Fibroblast of villous mesenchyme (primary cell): ENCODE measurements around the gene AURKB. TPM values are rescaled to one million over a fixed set of nuclear protein-coding genes. Genes with fewer than 3 reads are reported as not detected.

Source experiments
- DNase-seq: peaks from one replicate; pipeline ENCODE4 v3.0.0-alpha.2; 2010; ENCODE audit warnings: low read depth
- H3K4me3 ChIP-seq: 2 replicates; pipeline ENCODE4 v1.5.1; 2011; ENCODE audit warnings: low read depth, mild to moderate bottlenecking, low read length
- total RNA-seq: library from RNA; depleted of rRNA; stranded (reverse); fragments of >200 nt; gene quantifications from 2 replicates; pipeline ENCODE4 v1.2.3, GENCODE V29; 2012
- TF ChIP-seq, protein P1 (sequence below): IDR thresholded peaks from 2 replicates; pipeline ENCODE4 v1.5.1; 2012; ENCODE audit warnings: low read depth, mild to moderate bottlenecking, low read length; ENCODE audit not compliant: insufficient read depth

The AURKB gene
- total RNA-seq, 1 donor: 19.0 TPM

DNA sequence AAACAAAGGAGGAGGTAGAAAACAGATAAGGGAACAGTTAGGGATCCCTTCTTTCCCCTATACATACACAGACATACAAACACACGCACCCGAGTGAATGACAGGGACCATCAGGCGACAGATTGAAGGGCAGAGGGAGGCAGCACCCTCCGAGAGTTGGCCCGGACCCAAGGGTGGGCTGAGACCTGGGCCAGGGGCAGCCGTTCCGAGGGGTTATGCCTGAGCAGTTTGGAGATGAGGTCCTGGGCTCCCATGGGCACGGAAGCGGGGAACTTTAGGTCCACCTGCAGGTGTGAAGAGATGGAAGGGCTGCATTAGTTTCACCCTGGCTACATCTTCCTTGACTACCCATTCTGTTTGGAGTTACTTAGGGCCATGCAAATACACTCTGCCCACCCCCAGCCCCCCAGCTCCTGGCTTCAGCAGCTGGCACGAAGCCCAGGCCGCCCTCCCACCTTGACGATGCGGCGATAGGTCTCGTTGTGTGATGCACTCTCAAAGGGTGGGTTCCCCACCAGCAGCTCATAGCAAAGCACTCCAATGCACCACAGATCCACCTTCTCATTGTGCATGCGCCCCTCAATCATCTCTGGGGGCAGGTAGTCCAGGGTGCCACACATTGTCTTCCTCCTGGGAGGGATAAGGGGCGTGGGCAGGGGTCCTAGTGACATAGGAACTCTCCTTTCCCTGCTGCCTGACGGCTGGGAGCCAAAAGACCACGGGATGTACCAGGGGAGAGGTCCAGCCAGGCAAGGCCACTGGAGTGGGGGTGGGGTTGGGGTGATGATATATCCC is 5.4 kb downstream of the AURKB start:
- DNase-seq: no peak
- TF ChIP-seq, protein P1, sequence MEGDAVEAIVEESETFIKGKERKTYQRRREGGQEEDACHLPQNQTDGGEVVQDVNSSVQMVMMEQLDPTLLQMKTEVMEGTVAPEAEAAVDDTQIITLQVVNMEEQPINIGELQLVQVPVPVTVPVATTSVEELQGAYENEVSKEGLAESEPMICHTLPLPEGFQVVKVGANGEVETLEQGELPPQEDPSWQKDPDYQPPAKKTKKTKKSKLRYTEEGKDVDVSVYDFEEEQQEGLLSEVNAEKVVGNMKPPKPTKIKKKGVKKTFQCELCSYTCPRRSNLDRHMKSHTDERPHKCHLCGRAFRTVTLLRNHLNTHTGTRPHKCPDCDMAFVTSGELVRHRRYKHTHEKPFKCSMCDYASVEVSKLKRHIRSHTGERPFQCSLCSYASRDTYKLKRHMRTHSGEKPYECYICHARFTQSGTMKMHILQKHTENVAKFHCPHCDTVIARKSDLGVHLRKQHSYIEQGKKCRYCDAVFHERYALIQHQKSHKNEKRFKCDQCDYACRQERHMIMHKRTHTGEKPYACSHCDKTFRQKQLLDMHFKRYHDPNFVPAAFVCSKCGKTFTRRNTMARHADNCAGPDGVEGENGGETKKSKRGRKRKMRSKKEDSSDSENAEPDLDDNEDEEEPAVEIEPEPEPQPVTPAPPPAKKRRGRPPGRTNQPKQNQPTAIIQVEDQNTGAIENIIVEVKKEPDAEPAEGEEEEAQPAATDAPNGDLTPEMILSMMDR: no peak
- H3K4me3 ChIP-seq: no peak overlapping the region

- peak overlapping the region; percentile 47 for H3K4me3 ChIP-seq
- TF ChIP-seq, protein P1: no peak
- peak; percentile 90 for DNase-seq
These were observed 18.1 kb downstream of the AURKB start for GRCh38 chr17:8192070-8192815.

GRCh38 chr17:8190506-8190905 is 19.9 kb downstream of the AURKB start:
- TF ChIP-seq, protein P1: no peak
- H3K4me3 ChIP-seq: peak overlapping the region; percentile 36
- DNase-seq: no peak

DNA sequence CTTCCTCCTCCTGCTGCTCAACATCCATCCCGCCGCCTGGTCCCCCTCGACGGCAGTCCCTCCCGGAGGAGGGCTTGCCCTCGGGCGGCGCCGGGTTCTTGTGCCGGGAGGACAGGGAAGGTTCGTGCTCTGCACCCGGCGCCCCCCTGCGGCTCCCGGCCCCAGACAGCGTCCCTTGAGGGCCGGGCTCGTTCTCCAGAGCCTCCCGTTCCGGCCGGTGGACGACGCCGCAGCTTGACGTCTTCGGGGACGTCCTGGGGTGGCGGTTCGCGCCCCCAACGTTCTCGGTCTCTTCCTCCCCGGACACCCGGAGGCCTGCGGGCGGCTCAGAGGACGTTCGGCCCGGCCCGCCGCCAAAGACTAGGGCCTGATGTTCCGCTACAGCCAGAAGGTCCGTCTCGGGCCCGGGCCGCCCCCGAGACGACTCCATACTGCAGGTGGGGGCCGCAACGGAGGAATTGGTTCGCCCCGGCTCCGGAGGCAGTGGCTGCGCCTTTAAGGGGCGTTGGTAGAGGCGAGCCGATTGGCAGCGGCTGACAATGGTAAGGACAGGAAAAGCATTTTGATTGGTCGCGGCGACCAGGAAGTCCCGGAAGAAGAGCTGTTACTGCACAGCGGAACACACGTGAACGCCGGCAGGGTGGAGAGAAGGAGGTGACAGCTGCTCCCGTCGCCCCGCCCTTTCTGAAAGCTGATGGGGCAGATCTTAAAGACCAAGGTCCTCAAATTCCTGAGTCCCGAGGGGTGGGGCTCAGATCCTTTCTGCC is 20.5 kb downstream of the AURKB start, which contains the start of gene BORCS6:
TSS of gene BORCS6 (minus strand) at position 470 of the 767 bp plus-strand sequence. CDS start at position 430, 40 bp downstream.
- TF ChIP-seq, protein P1: peak; percentile 18
- H3K4me3 ChIP-seq: peak within 1 kb of the TSS; percentile 81
- DNase-seq: peak; percentile 99

- TF ChIP-seq, protein P1: no peak
- peak overlapping the region; percentile 81 for H3K4me3 ChIP-seq
- DNase-seq: no peak
These were observed 21.2 kb downstream of the AURKB start for GRCh38 chr17:8189041-8189710.

GRCh38 chr17:8188263-8188839 is 22.0 kb downstream of the AURKB start:
- peak overlapping the region; percentile 81 for H3K4me3 ChIP-seq
- TF ChIP-seq, protein P1: no peak
- no peak for DNase-seq
